DMS153 treated with DMSO at 0.1 percent for 48 hours (cell line): ENCODE results near the gene MYCBPAP.

ENCODE experiments used
- DNase-seq: peaks from one replicate; lab custom pipeline; 2025; ENCODE audit not compliant: unreplicated experiment; lab: John Stamatoyannopoulos, UW

The MYCBPAP gene

DNA sequence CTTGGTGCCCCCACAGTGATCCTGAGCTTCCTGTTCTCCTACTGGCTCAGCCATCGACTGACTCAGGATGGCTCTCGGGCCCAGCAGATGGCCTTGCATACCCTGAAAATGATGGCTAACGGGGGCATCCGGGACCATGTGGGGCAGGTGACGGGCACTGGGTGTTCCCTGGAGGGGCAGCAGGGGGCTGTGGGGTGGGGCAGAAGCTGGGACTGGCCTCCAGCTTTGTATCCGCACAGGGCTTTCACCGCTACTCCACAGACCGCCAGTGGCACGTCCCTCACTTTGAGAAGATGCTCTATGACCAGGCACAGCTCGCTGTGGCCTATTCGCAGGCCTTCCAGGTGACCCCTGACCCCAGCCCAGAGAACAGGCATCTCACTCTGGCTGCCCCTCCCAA lies 41.7 kb downstream of the MYCBPAP start:
- no peak for DNase-seq

DNA sequence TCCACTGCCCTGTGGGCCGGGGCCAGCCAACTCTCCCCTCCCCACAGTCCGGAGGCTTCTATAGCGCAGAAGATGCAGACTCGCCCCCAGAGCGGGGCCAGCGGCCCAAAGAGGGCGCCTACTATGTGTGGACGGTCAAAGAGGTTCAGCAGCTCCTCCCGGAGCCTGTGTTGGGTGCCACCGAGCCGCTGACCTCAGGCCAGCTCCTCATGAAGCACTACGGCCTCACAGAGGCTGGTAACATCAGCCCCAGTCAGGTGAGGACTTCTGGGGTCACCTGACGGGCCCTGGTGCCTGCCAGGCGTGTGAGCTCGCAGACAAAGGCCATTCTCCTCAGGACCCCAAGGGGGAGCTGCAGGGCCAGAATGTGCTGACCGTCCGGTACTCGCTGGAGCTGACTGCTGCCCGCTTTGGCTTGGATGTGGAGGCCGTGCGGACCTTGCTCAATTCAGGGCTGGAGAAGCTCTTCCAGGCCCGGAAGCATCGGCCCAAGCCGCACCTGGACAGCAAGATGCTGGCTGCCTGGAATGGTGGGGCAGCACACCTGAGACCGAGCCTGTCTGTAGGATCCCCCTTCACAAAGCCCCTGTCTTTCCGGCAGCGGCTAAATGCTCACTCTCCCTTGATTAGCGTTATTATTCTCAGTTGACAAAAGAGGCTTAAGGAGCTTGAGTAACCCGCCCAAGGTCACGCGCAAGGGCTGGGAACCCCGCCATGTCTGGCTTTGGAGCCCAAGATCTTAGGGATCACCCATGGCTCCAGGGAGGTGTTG lies 42.6 kb downstream of the MYCBPAP start:
- DNase-seq, result peak; percentile 38

DNA sequence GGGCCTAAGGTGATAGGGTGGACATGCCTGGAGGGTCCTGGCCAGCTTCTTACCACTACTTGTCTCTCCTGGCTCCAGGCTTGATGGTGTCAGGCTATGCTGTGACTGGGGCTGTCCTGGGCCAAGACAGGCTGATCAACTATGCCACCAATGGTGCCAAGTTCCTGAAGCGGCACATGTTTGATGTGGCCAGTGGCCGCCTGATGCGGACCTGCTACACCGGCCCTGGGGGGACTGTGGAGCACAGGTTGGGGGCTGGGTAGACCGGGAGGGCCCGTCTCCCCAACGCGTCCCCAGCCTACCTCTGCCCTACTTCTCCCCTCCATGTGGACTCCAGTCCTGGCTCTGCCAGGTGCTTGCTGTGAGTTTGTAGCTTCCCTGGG lies 43.2 kb downstream of the MYCBPAP start:
- no peak for DNase-seq

DNA sequence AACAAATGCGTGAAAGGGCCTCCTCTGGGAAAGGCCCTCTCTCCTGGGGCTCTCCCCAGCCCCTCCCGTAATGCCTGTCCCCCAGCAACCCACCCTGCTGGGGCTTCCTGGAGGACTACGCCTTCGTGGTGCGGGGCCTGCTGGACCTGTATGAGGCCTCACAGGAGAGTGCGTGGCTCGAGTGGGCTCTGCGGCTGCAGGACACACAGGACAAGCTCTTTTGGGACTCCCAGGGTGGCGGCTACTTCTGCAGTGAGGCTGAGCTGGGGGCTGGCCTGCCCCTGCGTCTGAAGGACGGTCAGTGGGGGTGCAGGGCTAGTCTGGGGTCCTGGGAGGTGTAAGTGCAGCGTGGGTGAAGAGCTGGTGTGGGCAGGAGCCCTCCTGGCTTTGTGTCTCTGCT lies 43.6 kb downstream of the MYCBPAP start:
- DNase-seq, result no peak

DNA sequence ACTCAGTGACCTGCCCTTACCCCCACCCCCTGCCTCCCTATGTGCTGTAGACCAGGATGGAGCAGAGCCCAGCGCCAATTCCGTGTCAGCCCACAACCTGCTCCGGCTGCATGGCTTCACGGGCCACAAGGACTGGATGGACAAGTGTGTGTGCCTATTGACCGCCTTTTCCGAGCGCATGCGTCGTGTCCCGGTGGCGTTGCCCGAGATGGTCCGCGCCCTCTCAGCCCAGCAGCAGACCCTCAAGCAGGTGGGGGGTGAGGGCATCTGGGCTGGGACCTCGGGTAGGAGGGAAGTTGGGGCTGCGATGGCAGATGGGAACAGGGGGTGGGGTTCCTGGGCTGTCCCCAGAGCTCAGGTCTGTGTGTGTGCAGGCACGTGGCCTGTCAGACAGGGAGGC lies 46.0 kb downstream of the MYCBPAP start:
- no peak for DNase-seq

DNA sequence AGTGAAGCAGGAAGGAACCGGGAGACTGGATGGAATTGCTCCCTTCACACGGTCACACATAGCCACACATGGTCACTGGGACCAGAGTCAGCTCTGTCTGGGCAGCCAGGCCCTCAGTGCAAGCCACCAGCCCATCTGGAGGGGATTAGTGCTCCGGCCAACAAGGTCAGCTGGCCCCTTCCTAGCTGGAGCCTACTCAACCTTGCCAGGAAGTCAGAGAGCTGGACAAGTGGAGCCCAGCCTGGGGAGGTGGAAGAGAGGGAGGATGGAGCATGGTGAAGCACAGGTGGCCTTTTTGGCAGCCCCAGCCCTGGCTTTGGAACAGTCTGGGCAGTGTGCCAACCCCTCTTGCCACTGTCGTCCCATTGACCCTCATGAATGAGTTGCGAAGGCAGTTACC lies 48.6 kb downstream of the MYCBPAP start:
- DNase-seq, result peak; percentile 67

DNA sequence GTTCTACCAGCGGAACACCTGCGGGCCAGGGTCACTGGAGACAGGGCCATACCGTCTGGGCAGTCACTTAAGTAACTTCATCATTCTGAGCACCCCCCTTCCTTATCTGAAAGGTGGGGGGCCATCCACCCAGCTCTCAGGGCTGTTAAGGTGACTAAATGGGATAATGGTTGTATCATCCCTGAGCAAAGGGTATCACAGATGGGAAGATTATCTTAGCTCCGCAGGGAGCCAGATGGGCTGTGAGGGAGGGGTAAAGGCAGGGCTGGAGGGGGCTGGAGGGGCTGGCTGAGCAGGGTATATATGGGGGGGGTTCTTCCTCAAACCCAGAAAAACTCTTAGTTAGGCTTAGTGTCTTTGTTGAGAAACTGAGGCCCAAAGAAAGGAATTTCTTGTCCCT lies 49.4 kb downstream of the MYCBPAP start:
- no peak for DNase-seq

DNA sequence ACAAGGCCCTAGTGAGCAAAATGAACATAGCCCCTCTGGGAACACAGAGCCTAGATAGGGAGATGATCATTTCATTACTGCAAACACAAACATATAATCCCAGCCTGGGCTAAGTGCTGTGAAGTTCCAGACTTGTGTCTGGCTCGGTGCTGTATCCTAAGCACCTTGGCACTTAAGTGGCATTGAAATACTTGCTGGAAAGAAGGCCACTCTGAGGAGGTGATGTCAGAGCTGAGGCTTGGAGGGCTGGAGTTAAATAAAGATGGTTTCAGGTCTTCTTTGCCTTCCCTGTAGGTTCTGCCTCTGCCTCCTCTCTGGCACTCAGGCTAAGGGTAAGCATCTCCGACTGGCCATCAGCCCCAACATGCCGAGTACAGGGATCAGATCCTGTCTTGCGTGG lies 49.9 kb downstream of the MYCBPAP start:
- no peak for DNase-seq

DNA sequence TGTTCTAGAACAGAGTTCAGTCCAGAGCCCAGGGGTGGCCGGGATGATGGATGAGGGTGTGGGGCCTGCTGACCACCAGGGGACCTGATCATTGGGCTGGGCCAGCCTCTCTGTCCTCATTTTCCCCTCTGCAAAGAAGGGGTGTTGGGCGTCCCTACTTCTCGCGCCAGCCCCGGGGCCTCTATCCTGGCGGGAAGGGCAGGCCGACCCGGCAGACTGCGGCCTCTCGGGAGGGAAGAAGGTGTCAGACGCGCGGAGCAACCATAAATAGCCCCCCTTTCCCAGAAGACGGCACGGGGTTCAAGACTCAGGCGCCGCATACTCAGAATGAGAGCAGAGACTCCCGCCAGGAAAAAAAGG lies 50.3 kb downstream of the MYCBPAP start:
- no peak for DNase-seq

DNA sequence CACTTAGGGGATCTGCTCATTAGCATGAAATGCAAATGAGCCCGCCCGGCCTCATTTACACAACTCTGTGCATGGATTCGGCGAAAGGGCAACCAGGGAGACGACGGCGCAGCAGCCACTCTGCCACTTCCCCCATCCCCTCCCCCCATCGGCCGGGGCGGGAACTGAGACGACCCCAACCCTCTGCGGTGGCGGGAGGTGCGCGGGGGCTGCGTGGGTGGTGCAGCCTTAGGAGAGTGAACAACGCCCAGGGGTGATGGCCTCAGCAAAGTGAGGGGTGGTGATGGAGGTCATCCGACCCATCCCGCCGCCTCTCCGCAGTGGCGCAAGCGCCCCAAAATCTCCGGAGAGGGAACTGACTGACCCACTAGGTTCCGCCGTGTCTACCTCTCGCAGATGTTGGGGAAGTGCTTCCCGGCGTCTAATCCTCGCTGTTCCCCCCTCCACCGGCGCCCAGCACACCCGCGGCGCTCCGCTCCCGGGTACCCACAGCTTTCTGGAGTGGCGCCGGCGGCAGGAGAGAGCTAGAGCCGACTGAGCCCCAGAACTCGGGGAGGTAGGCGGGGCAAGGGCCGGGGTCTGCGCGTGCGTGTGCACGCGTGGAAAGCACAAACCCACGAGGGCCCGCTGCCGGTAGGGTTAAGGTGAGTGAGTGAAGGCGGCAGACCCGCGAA lies 50.8 kb downstream of the MYCBPAP start:
- DNase-seq, result no peak

DNA sequence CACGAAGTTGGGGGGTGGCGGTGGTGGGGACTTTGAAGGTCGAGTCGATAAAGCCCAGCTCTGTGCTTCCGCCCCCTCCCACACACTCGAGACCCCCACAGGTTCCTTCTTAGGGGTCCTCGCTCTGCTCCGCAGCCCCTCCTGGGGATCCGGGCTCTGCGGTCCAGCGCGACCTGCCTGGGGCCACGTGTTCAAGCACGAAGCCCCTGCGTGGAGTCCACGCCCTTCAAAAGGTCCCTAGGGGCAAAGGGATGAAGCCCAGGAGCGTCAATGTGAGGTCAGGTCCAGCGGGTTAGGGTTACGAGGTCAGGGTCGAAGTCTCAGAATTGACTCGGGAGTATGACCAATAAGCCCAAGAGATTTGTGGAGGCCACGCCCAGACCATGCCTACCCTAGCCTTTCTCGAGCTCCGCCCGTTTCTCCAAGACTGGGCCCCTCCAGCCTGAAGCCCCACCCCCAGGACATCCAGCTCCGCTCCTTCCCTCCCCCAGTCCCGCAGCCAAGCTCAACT lies 51.5 kb downstream of the MYCBPAP start:
- DNase-seq, result no peak

DNA sequence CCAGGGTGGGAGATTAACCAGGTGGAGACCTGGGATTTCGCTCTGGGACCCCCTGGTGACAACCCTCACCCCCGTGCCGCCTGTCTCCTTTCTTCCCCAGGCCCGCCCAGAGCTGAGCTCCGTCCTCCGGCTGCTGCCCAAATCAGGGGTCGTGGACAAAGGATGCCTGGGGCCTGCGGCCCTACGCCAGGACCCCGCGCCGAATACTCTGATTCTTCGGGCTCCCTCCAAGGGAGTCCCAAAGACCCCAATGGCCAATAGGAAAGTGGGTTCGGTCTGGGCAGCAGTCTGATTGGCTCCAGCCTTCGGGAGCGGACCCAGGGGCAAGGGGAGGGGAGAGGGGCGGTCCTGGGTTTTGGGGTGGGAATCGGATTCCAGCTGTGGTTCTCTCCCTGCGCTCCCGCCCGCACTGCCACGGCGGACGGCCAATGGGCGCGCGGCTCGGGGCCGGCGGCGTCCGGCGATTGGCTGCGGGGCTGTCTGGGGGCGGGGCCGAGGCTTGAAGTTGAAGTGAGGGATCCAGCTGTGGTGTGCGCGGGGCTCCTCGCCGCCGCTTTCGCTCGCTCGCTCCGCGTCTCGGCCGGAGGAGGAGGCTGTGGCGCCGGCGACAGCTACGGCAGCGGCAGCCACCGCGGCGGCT lies 52.1 kb downstream of the MYCBPAP start, which contains the start of gene CACNA1G:
Gene CACNA1G (plus strand): TSS at position 531 of the 640 bp plus-strand sequence. CDS start 745 bp downstream, outside the sequence.
- DNase-seq, result peak; percentile 51

DNA sequence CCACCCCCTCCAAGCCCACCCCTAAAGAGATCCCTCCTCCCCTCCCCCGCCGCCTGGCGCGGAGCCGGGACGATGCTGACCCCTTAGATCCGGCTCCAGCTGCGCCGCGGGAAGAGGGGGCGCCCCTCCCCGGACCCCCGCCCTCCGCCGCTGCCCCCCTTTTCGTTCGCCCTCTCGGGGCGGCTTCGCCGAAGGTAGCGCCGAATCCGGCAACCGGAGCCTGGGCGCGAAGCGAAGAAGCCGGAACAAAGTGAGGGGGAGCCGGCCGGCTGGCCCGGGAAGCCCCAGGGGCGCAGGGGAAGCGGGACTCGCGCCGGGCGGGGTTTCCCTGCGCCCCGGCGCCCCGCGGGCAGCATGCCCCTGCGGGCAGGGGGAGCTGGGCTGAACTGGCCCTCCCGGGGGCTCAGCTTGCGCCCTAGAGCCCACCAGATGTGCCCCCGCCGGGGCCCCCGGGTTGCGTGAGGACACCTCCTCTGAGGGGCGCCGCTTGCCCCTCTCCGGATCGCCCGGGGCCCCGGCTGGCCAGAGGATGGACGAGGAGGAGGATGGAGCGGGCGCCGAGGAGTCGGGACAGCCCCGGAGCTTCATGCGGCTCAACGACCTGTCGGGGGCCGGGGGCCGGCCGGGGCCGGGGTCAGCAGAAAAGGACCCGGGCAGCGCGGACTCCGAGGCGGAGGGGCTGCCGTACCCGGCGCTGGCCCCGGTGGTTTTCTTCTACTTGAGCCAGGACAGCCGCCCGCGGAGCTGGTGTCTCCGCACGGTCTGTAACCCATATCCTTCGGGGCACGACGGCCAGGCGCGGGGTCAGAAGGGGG lies 52.9 kb downstream of the MYCBPAP start:
- DNase-seq, result no peak

DNA sequence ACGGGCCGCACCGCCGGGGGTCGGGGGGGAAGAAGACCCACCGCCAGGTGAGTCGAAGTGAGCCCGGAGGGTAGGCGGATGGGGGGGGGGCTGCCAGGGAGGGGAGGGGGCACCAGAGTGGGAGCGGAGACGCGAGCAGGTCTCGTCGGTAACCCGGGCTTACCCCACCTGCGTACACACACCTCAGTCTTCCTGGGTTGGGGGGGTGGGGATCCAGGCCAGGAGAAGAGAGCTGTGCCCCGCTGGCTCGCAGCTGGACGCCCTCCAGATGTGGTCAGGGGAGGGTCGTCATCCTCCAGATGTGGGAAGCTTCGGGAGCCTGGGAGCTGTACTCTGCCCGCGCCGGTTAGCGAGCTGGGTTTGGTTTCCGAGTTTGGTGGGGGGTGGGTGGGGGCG lies 53.5 kb downstream of the MYCBPAP start:
- no peak for DNase-seq

DNA sequence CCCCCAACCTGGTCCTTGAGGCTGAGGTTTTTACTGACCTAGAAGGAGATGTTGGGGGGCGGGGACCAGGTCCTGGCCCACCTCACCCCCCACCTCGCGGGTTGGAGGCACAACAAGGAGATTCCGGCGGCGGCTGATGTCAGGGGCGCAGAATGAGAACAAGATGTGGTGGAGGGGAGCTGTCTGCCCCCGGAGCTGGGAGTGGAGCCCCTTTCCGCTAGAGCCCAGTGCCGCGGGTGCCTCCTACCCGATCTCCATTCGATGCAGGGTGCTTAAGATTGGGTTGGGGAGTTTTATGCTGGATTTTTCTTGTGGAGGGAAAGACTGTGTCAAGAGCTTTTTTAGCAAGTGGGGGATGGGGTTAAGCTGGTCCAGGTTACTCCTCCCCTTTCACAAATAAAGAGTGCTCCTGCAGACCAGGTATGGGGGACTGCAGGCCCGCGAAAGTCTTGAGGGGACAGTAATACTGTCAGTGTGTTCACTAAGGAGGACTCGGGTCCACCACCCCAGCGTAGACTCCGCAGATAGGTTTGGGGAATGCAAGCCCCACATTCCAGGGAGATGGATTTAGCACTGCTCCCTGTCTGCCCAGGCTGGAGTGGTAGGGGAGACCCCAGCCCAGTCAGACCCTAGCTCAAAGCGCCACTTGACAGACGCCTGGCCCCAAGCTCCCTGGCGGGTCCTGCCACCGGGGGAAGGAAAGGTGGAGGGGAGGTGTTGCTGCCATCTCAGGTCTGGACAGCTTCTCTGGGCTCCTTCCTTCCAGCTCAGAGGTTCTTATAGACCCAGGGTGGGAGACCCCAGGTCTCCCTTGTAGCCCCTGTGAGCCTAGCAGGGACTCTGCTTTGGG lies 54.2 kb downstream of the MYCBPAP start:
- no peak for DNase-seq

DNA sequence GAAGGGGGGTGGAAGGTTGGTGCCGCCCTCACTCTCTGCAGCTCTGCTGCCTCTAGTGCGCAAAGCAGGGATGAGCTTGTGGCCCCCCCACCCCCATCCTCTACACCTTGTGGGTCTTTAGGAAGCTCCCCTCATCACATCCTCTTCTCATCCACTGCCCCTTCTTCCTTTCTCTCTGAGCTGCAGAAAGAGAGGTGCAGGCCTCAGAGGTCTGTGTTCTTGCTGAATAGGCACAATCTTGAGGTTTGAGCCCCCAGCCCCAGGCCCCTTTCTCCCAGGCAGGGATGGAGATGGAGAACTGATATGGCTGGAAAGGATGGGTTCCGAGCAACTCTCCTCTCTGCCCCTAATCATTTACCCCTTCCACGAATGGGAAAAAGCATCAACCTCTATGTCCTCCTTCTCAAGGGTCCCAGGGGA lies 54.9 kb downstream of the MYCBPAP start:
- DNase-seq, result no peak

DNA sequence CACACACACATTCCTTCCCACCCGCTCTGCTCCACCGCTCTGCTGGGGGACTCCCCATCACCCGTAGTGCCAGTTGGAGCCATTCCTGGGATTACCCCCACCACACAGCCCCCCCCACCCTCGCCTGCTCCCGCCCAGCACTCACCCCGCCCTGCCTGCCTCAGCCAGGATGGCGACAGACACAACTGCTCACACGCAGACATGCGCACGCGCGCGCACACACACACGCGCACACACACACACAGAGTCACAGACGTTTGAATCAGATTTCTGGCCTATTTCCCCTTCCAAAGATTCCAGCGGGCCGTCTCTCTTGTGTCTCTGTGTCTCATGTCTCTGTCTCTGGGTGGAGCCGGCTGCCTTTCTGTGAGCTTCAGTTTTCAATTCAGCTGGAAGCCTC lies 56.7 kb downstream of the MYCBPAP start:
- no peak for DNase-seq

DNA sequence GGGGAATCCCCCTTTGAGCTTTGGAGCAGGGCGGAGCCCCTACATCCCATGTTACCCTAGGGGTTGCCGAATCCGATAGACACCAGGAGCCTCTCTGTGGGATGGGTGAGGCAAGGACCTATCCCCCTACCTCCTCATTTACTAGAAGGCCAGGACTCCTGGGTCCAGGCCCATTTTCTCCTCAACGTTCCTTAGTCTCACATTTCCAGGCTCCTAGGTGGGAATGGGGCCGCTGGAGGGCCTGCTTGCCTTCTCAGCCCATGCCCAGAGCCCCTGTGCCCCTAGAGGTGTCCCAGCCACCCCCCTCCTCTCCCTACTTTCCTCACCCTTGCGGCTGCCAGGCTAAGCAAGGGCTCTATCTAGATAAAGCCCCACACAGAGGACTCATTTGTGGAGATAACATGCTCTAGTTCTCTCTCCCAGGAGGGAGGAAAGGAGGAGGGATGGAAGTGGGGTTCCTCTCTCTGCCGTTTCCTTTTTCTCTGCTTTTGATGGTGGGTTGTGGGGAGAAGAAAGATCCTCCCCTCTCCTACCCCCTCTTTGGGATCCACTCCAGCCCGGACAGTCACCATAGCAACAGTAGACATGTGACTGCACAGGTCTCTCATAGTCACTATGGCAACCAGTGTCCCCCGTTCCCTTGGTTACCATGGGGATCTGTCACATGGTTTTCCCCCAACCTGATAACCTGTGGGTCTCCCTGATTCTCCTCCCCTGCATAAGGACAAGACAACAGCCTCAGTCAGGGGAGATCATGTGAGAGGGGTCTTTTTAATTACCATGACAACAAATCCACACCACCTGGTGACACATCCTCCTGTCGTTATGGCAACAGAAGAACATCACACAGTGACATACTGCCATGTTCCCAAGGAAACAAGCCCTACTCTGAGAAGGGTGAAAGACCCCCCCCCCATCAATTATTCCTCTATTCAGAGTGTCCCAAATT lies 57.4 kb downstream of the MYCBPAP start:
- no peak for DNase-seq

DNA sequence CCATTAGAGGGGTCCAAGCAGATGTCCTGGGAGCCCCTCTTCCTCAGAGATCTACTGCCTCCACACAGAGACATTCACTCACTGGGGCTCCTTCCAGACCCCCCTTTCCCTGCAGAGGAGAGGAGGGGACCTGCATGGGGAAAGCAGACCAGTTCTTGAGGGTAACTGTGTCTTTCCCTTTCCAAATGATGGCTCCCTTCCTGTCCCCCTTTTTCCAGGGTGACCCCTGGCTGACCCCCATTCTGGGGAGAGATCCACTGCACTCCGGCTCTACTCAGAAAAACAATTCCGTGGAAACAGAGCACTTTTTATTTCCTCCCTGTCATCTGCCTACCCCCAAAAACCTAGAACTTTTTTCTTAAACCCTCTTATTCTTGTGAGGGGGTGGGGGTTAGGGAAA lies 58.6 kb downstream of the MYCBPAP start:
- DNase-seq, result no peak
